CD4-positive, alpha-beta T cell treated with Interleukin-1 beta for 1 hour (primary cell): ENCODE data around the gene MYO1E.
A peak's percentile ranks its signal among the peaks of the same experiment; 100 is the strongest.

Source experiments
- DNase-seq, 2 donors: peaks; one replicate each; pipeline ENCODE4 v3.0.0-alpha.2; 2020 to 2022

MYO1E gene

GRCh38 chr15:59258317-59258716 lies 114.4 kb downstream of the MYO1E start:
- DNase-seq: no peak

GRCh38 chr15:59257140-59257539 lies 115.5 kb downstream of the MYO1E start:
- no peak for DNase-seq

GRCh38 chr15:59256482-59256881 lies 116.2 kb downstream of the MYO1E start:
- no peak for DNase-seq

GRCh38 chr15:59255680-59256336 lies 116.9 kb downstream of the MYO1E start:
- DNase-seq: peak in 1 of 2 donors; percentile 28

- DNase-seq: no peak
These were observed 120.5 kb downstream of the MYO1E start for GRCh38 chr15:59252137-59252536.

- no peak for DNase-seq
These were observed 121.4 kb downstream of the MYO1E start for GRCh38 chr15:59251001-59251845.

- DNase-seq: no peak
These were observed 122.4 kb downstream of the MYO1E start for GRCh38 chr15:59250249-59250648.

GRCh38 chr15:59249816-59250215 lies 122.9 kb downstream of the MYO1E start:
- DNase-seq: no peak

GRCh38 chr15:59247364-59247763 lies 125.3 kb downstream of the MYO1E start:
- peak; percentile 47 to 60 for DNase-seq

- no peak for DNase-seq
These were observed 127.1 kb downstream of the MYO1E start for GRCh38 chr15:59245559-59245958.

GRCh38 chr15:59244337-59244736 lies 128.3 kb downstream of the MYO1E start:
- no peak for DNase-seq

- no peak for DNase-seq
These were observed 129.0 kb downstream of the MYO1E start for GRCh38 chr15:59243622-59244021.

GRCh38 chr15:59242649-59243048 lies 130.0 kb downstream of the MYO1E start:
- no peak for DNase-seq

GRCh38 chr15:59240036-59240435 lies 132.6 kb downstream of the MYO1E start:
- DNase-seq: no peak

GRCh38 chr15:59237924-59238331 lies 134.7 kb downstream of the MYO1E start:
- DNase-seq: no peak

- DNase-seq: peak in 1 of 2 donors; percentile 9
These were observed 135.4 kb downstream of the MYO1E start for GRCh38 chr15:59237119-59237855.

- DNase-seq: no peak
These were observed 136.3 kb downstream of the MYO1E start for GRCh38 chr15:59236394-59236793.

- no peak for DNase-seq
These were observed 140.2 kb downstream of the MYO1E start for GRCh38 chr15:59232476-59232875.

GRCh38 chr15:59230531-59231055 lies 142.1 kb downstream of the MYO1E start:
- DNase-seq: no peak

GRCh38 chr15:59229453-59229852 lies 143.2 kb downstream of the MYO1E start:
- no peak for DNase-seq

- DNase-seq: no peak
These were observed 143.7 kb downstream of the MYO1E start for GRCh38 chr15:59229015-59229414.

- DNase-seq: no peak
These were observed 145.7 kb downstream of the MYO1E start for GRCh38 chr15:59227021-59227420.

GRCh38 chr15:59224474-59224873 lies 148.2 kb downstream of the MYO1E start:
- DNase-seq: no peak
